Measurements from ENCODE around the gene MED12L. TPM values are rescaled to one million over a fixed set of nuclear protein-coding genes. Genes with fewer than 3 reads are reported as not detected.

The MED12L gene
- total and polyA plus RNA-seq, 10 of the 15 experiments (the other 5 are each of a cell fraction or from before 2014, with no cell fraction given): 0.01 to 0.06 (median 0.03) TPM; not detected in 2

DNA sequence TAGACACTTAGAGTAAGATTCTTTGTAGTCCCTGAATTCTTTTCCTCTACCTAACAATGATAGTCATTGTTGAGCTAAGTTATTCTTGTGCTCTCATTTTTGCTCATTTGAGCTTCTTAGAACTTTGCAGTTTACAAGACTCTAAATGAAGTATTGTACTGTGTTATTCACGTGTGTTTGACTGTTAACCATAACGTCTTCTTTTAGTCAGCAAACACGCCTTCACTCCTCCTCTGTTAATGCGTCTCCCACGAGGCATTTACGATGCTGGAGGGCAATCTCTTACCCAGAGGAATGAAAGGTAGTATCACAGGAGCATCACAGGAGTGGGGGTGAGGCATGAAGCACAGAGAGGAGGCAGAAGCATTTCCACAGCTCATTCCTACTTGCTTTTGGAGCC lies 207.7 kb downstream of the MED12L start (continued):
- TF ChIP-seq, protein P1, sequence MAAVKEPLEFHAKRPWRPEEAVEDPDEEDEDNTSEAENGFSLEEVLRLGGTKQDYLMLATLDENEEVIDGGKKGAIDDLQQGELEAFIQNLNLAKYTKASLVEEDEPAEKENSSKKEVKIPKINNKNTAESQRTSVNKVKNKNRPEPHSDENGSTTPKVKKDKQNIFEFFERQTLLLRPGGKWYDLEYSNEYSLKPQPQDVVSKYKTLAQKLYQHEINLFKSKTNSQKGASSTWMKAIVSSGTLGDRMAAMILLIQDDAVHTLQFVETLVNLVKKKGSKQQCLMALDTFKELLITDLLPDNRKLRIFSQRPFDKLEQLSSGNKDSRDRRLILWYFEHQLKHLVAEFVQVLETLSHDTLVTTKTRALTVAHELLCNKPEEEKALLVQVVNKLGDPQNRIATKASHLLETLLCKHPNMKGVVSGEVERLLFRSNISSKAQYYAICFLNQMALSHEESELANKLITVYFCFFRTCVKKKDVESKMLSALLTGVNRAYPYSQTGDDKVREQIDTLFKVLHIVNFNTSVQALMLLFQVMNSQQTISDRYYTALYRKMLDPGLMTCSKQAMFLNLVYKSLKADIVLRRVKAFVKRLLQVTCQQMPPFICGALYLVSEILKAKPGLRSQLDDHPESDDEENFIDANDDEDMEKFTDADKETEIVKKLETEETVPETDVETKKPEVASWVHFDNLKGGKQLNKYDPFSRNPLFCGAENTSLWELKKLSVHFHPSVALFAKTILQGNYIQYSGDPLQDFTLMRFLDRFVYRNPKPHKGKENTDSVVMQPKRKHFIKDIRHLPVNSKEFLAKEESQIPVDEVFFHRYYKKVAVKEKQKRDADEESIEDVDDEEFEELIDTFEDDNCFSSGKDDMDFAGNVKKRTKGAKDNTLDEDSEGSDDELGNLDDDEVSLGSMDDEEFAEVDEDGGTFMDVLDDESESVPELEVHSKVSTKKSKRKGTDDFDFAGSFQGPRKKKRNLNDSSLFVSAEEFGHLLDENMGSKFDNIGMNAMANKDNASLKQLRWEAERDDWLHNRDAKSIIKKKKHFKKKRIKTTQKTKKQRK (IDR thresholded peaks at IDR 0.05; ENCODE audit: low read depth, low read length): no peak

DNA sequence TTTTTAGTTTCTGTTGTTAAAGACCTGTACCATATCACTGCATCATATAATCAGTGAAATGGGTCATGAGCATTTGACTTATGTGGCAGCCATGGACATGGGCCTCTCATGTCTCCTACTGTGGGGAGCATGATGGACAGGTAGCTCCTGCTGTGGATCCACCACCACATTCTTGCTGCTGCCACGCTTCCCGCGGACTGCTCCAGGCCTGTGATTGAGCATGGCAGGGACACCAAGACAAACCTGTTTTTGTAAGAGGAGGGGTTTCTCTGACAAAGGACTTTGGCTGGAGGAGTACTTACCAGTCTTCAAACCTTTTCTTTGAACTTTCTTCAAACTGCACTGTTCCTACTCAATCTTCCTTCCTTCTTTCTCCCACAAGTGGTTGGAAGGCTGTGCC lies 210.8 kb downstream of the MED12L start:
- no peak for ATAC-seq
- TF ChIP-seq LARP7 (IDR thresholded peaks at IDR 0.05): no peak
- TF ChIP-seq, protein P2, sequence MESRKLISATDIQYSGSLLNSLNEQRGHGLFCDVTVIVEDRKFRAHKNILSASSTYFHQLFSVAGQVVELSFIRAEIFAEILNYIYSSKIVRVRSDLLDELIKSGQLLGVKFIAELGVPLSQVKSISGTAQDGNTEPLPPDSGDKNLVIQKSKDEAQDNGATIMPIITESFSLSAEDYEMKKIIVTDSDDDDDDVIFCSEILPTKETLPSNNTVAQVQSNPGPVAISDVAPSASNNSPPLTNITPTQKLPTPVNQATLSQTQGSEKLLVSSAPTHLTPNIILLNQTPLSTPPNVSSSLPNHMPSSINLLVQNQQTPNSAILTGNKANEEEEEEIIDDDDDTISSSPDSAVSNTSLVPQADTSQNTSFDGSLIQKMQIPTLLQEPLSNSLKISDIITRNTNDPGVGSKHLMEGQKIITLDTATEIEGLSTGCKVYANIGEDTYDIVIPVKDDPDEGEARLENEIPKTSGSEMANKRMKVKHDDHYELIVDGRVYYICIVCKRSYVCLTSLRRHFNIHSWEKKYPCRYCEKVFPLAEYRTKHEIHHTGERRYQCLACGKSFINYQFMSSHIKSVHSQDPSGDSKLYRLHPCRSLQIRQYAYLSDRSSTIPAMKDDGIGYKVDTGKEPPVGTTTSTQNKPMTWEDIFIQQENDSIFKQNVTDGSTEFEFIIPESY (IDR thresholded peaks at IDR 0.05): no peak
- H3K27ac ChIP-seq (ENCODE audit: control insufficient read depth, insufficient read depth): no peak overlapping the region
- no peak overlapping the region for H3K4me2 ChIP-seq (ENCODE audit: control insufficient read depth, insufficient read depth)
- no peaks in the 10 kb centered on the region for H3K79me2 ChIP-seq (ENCODE audit: control insufficient read depth, insufficient read depth, low read length)
- peaks cover 0 to 2% of the 10 kb centered on the region in 2 experiments; a peak in 2 of 4 replicates for H3K27me3 ChIP-seq (replicated peaks in 1 of 2; ENCODE audit: control insufficient read depth in 2 of 2, insufficient read depth in 2 of 2, low read length in 1 of 2)
- no peak for FAIRE-seq
- POLR2A ChIA-PET: no interaction called here
- no peak for DNase-seq (ENCODE audit: low read depth, low spot score)
- in situ Hi-C loops (cut with MboI): no loop called here
- H3K36me3 ChIP-seq (ENCODE audit: control insufficient read depth in 2 of 2, insufficient read depth in 2 of 2, low read length in 1 of 2): no peaks in the 10 kb centered on the region
- RAD21 ChIA-PET (ENCODE audit: unreplicated experiment): no interaction called here
- WGBS (ENCODE audit: insufficient coverage, insufficient replicate concordance, low lambda C conversion rate, missing lambda C conversion rate): 72% methylated on average over 3 of the region's 3 CpGs
- H2AFZ ChIP-seq (ENCODE audit: control insufficient read depth, low read depth, low read length): no peak overlapping the region
- no TSS peak for BruUV-seq (replicated peaks)
- H3K4me3 ChIP-seq: no peak overlapping the region
- H4K20me1 ChIP-seq (ENCODE audit: control insufficient read depth, insufficient read depth): no peaks in the 10 kb centered on the region
- H3K9ac ChIP-seq (ENCODE audit: control insufficient read depth, insufficient read depth, low read length): no peak overlapping the region
- no peaks in the 10 kb centered on the region for H3K9me3 ChIP-seq (replicated peaks; ENCODE audit: control insufficient read depth, insufficient read depth, low read length)
- no peaks in the 10 kb centered on the region for H3K4me1 ChIP-seq (ENCODE audit: control insufficient read depth, insufficient read depth, low read length)
- SMC1A ChIA-PET (ENCODE audit: uncharacterized antibody, unreplicated experiment): no interaction called here
- CTCF ChIA-PET: no interaction called here
- intact Hi-C loops (cut with micrococcal nuclease; ENCODE audit: unreplicated experiment): no loop called here

Data from GM12878 (cell line).